ENCODE data around the gene PTPRG.

- no peak for TF ChIP-seq ZNF114 (CRISPR knock-in tag; IDR thresholded peaks at IDR 0.05)
- TF ChIP-seq CTCF (conservative IDR thresholded peaks at IDR 0.05; ENCODE audit: low read depth in 2 of 2), result no peak
Measured at GRCh38 chr3:61715886-61716527, 154.6 kb downstream of the PTPRG start.

All from GM23338 (cell line).